PC-3 (cell line): ENCODE measurements around the gene SCPEP1. TPM values are rescaled to one million over a fixed set of nuclear protein-coding genes. Genes with fewer than 3 reads are reported as not detected.

Experiments used
- ATAC-seq: fragments of 200-7000 bp; cut with Tn5 transposase; 2 replicates; pipeline ENCODE4 v1.9.1; 2020; ENCODE audit warnings: mild to moderate bottlenecking, moderate library complexity
- BruUV-seq: library from RNA; stranded (reverse); fragments of 400-500 nt; replicated peaks from 2 replicates; lab custom pipeline; 2021; lab: Mats Ljungman, UMichigan
- CTCF ChIA-PET: fragments of 300-600 bp; sonication (Branson Sonifier 250); formaldehyde crosslinking; loops from one replicate; lab custom pipeline; 2022; ENCODE audit warnings: antibody characterized with exemption; lab: Charles Lee
- POLR2A ChIA-PET: fragments of 300-600 bp; sonication (Branson Sonifier 250); formaldehyde crosslinking; loops from one replicate; lab custom pipeline; 2022; ENCODE audit warnings: antibody characterized with exemption; ENCODE audit not compliant: unreplicated experiment; lab: Charles Lee
- DNase-seq: peaks from one replicate; pipeline ENCODE4 v3.0.0-alpha.2; 2015
- H2AFZ ChIP-seq: fragments of 300-600 bp; sonication (generic); 2 replicates; pipeline ENCODE4 v1.6.0; 2016; ENCODE audit warnings: antibody characterized with exemption, low read length
- H3F3A ChIP-seq: fragments of 300-600 bp; sonication (generic); one replicate; pipeline ENCODE4 v1.6.0; 2017; ENCODE audit warnings: antibody characterized with exemption, low read length, control low read depth, mild to moderate bottlenecking; ENCODE audit not compliant: unreplicated experiment
- H3K27ac ChIP-seq: fragments of 300-600 bp; sonication (generic); 2 replicates; pipeline ENCODE4 v1.5.1; 2016; ENCODE audit warnings: mild to moderate bottlenecking, low read length
- H3K27me3 ChIP-seq: fragments of 300-600 bp; sonication (generic); 2 replicates; pipeline ENCODE4 v1.6.1; 2016; ENCODE audit warnings: low read length, mixed read lengths
- H3K36me3 ChIP-seq: fragments of 300-600 bp; sonication (generic); 2 replicates; pipeline ENCODE4 v1.6.1; 2016; ENCODE audit warnings: low read depth, mixed run types, low read length, mixed read lengths
- H3K4me1 ChIP-seq: fragments of 300-600 bp; sonication (generic); 2 replicates; pipeline ENCODE4 v1.5.1; 2016; ENCODE audit warnings: low read length; ENCODE audit not compliant: insufficient read depth
- H3K4me2 ChIP-seq: fragments of 300-600 bp; sonication (generic); 2 replicates; pipeline ENCODE4 v1.6.0; 2016; ENCODE audit warnings: low read length
- H3K4me3 ChIP-seq: fragments of 300-600 bp; sonication (generic); 2 replicates; pipeline ENCODE4 v1.5.1; 2016; ENCODE audit warnings: mild to moderate bottlenecking, low read length, mixed read lengths
- H3K79me2 ChIP-seq: fragments of 300-600 bp; sonication (generic); 2 replicates; pipeline ENCODE4 v1.6.1; 2017; ENCODE audit warnings: low read length, mixed read lengths
- H3K9ac ChIP-seq: fragments of 300-600 bp; sonication (generic); 2 replicates; pipeline ENCODE4 v1.6.0; 2016; ENCODE audit warnings: mild to moderate bottlenecking, low read length
- H3K9me2 ChIP-seq: fragments of 300-600 bp; sonication (generic); replicated peaks from 2 replicates; pipeline ENCODE4 v1.6.1; 2016; ENCODE audit warnings: mixed run types, low read length, mixed read lengths
- H3K9me3 ChIP-seq: fragments of 300-600 bp; sonication (generic); 2 replicates; pipeline ENCODE4 v1.6.1; 2016; ENCODE audit warnings: low read length, mixed read lengths
- H4K20me1 ChIP-seq: fragments of 300-600 bp; sonication (generic); 2 replicates; pipeline ENCODE4 v1.6.1; 2016; ENCODE audit warnings: low read length, mixed read lengths
- CTCF ChIP-seq: fragments of 300-600 bp; sonication (generic); conservative IDR thresholded peaks from 2 replicates; pipeline ENCODE4 v1.5.1; 2017; ENCODE audit warnings: antibody characterized with exemption, low read depth, mild to moderate bottlenecking, low read length
- EZH2 ChIP-seq: fragments of 300-600 bp; sonication (generic); IDR thresholded peaks from one replicate; pipeline ENCODE4 v1.6.1; 2017; ENCODE audit warnings: antibody characterized with exemption, mild to moderate bottlenecking, low read length; ENCODE audit not compliant: unreplicated experiment
- EZH2phosphoT487 ChIP-seq: fragments of 300-600 bp; sonication (generic); IDR thresholded peaks from 2 replicates; pipeline ENCODE4 v1.6.1; 2018; ENCODE audit warnings: mild to moderate bottlenecking, antibody characterized with exemption, low read length, borderline replicate concordance
- intact Hi-C: fragments of 100-400 bp; cut with micrococcal nuclease; formaldehyde crosslinking; loops from 2 replicates; pipeline ENCODE4 v1.9.0; 2023
- total RNA-seq: library from RNA; depleted of rRNA; stranded (reverse); fragments of >200 nt; gene quantifications from 2 replicates; pipeline ENCODE4 v1.2.3, GENCODE V29; 2014

Gene SCPEP1
- total RNA-seq, 1 experiment from 2014 or later = 73.3 TPM

GRCh38 chr17:56994009-56994792 lies 16.3 kb downstream of the SCPEP1 start:
- BruUV-seq = no TSS peak
- peaks cover 3% of the 10 kb centered on the region; the same call in 1 of the 2 replicates for H3K36me3 ChIP-seq
- no peak overlapping the region for H3K27ac ChIP-seq
- no peak overlapping the region for H3K4me3 ChIP-seq
- H3F3A ChIP-seq = peaks cover 4% of the 10 kb centered on the region
- POLR2A ChIA-PET = interaction anchor here (0.5 to 0.6 kb wide), 3 partner anchors 12 to 90 kb away, joined by 3 to 7 read pairs (median 3); no protein-coding TSS in a partner anchor
- H3K79me2 ChIP-seq = no peaks in the 10 kb centered on the region
- TF ChIP-seq CTCF = no peak
- CTCF ChIA-PET = interaction anchor here (0.5 to 1.1 kb wide), 3 partner anchors 14 to 138 kb away, joined by 3 to 11 read pairs (median 4); partner anchors contain the start of gene SCPEP1
- peak overlapping the region; percentile 19 for H3K4me2 ChIP-seq
- H3K9ac ChIP-seq = no peak overlapping the region
- H2AFZ ChIP-seq = no peak overlapping the region
- H3K9me3 ChIP-seq = no peaks in the 10 kb centered on the region
- ATAC-seq (peak; percentile 90), DNase-seq (peak; percentile 94)
- no peaks in the 10 kb centered on the region for H4K20me1 ChIP-seq
- H3K4me1 ChIP-seq = peaks cover 20% of the 10 kb centered on the region
- H3K9me2 ChIP-seq = no peaks in the 10 kb centered on the region
- intact Hi-C loops = loop anchor here (5.0 kb wide), 1 partner anchor 88 kb away; no protein-coding TSS in a partner anchor
- no peaks in the 10 kb centered on the region for H3K27me3 ChIP-seq

GRCh38 chr17:56995766-56996165 lies 17.8 kb downstream of the SCPEP1 start:
- H2AFZ ChIP-seq = no peak overlapping the region
- no peaks in the 10 kb centered on the region for H3K9me3 ChIP-seq
- ATAC-seq (no peak), DNase-seq (no peak)
- H3K36me3 ChIP-seq = no peaks in the 10 kb centered on the region
- H3K9ac ChIP-seq = no peak overlapping the region
- no peaks in the 10 kb centered on the region for H4K20me1 ChIP-seq
- TF ChIP-seq EZH2 (no peak), EZH2phosphoT487 (no peak), CTCF (no peak)
- ChIA-PET POLR2A (no interaction called here), CTCF (no interaction called here)
- no peak overlapping the region for H3K4me2 ChIP-seq
- intact Hi-C loops = no loop called here
- no peaks in the 10 kb centered on the region for H3K27me3 ChIP-seq
- H3K4me3 ChIP-seq = no peak overlapping the region
- H3K9me2 ChIP-seq = no peaks in the 10 kb centered on the region
- H3K4me1 ChIP-seq = peaks cover 20% of the 10 kb centered on the region
- no peak overlapping the region for H3K27ac ChIP-seq
- BruUV-seq = no TSS peak
- peaks cover 4% of the 10 kb centered on the region for H3F3A ChIP-seq
- no peaks in the 10 kb centered on the region for H3K79me2 ChIP-seq

GRCh38 chr17:56997313-56997712 lies 19.4 kb downstream of the SCPEP1 start:
- H3K9me2 ChIP-seq = no peaks in the 10 kb centered on the region
- TF ChIP-seq EZH2 (no peak), CTCF (no peak), EZH2phosphoT487 (no peak)
- ChIA-PET CTCF (no interaction called here), POLR2A (no interaction called here)
- H3K4me3 ChIP-seq = no peak overlapping the region
- BruUV-seq = no TSS peak
- H4K20me1 ChIP-seq = no peaks in the 10 kb centered on the region
- no peaks in the 10 kb centered on the region for H3K79me2 ChIP-seq
- H3K4me2 ChIP-seq = no peak overlapping the region
- no peak overlapping the region for H2AFZ ChIP-seq
- H3F3A ChIP-seq = peaks cover 4% of the 10 kb centered on the region
- no peaks in the 10 kb centered on the region for H3K9me3 ChIP-seq
- intact Hi-C loops = no loop called here
- peaks cover 20% of the 10 kb centered on the region for H3K4me1 ChIP-seq
- no peak overlapping the region for H3K27ac ChIP-seq
- DNase-seq (no peak), ATAC-seq (no peak)
- no peaks in the 10 kb centered on the region for H3K36me3 ChIP-seq
- H3K27me3 ChIP-seq = no peaks in the 10 kb centered on the region
- H3K9ac ChIP-seq = no peak overlapping the region
